Glutamatergic neuron (in vitro differentiated cells): Measurements from ENCODE around the gene RALGAPA2. TPM values are rescaled to one million over a fixed set of nuclear protein-coding genes. Genes with fewer than 3 reads are reported as not detected.

ENCODE experiments used
- DNase-seq: peaks from one replicate; pipeline ENCODE4 v3.0.0; 2022
- H3K27ac Mint-ChIP-seq: one replicate; pipeline ENCODE4 v1.8.0; 2020; ENCODE audit warnings: mild to moderate bottlenecking, mixed read lengths, inconsistent platforms; ENCODE audit not compliant: unreplicated experiment
- H3K27me3 Mint-ChIP-seq: one replicate; pipeline ENCODE4 v1.8.0; 2020; ENCODE audit warnings: mild to moderate bottlenecking, moderate library complexity, mixed read lengths, inconsistent platforms; ENCODE audit not compliant: unreplicated experiment
- H3K36me3 Mint-ChIP-seq: one replicate; pipeline ENCODE4 v1.8.0; 2020; ENCODE audit warnings: mild to moderate bottlenecking, mixed read lengths, inconsistent platforms; ENCODE audit not compliant: unreplicated experiment
- H3K4me1 Mint-ChIP-seq: one replicate; pipeline ENCODE4 v1.8.0; 2020; ENCODE audit warnings: mild to moderate bottlenecking, low read depth, mixed read lengths, inconsistent platforms; ENCODE audit not compliant: unreplicated experiment
- H3K4me3 Mint-ChIP-seq: one replicate; pipeline ENCODE4 v1.8.0; 2020; ENCODE audit warnings: mild to moderate bottlenecking, mixed read lengths, inconsistent platforms; ENCODE audit not compliant: unreplicated experiment
- H3K9me3 Mint-ChIP-seq: one replicate; pipeline ENCODE4 v1.8.0; 2020; ENCODE audit warnings: mild to moderate bottlenecking, moderate library complexity, mixed read lengths, inconsistent platforms; ENCODE audit not compliant: unreplicated experiment
- CTCF ChIP-seq: fragments of 200-600 bp; sonication (generic); IDR thresholded peaks from one replicate; pipeline ENCODE4 v1.5.0; 2021; ENCODE audit not compliant: partially characterized antibody, unreplicated experiment
- total RNA-seq: library from RNA; stranded (reverse); fragmentation: NEBNext Ultra II Directional; extraction: Animal tissue kit (Norgen Biotek cat#: 25700); gene quantifications from one replicate; pipeline ENCODE4 v1.2.1, GENCODE V29; 2021; ENCODE audit not compliant: unreplicated experiment

RALGAPA2 gene
- total RNA-seq, 1 donor from 2014 or later: 60.9 TPM

GRCh38 chr20:20604907-20605306 is 107.5 kb downstream of the RALGAPA2 start:
- no peaks in the 10 kb centered on the region for H3K36me3 Mint-ChIP-seq
- peaks cover 20% of the 10 kb centered on the region for H3K4me1 Mint-ChIP-seq
- peaks cover 2% of the 10 kb centered on the region for H3K9me3 Mint-ChIP-seq
- no peaks in the 10 kb centered on the region for H3K27me3 Mint-ChIP-seq
- no peak for TF ChIP-seq CTCF
- no peak overlapping the region for H3K27ac Mint-ChIP-seq
- DNase-seq: no peak
- H3K4me3 Mint-ChIP-seq: no peak overlapping the region

- Mint-ChIP-seq H3K4me1 (peaks cover 18% of the 10 kb centered on the region), H3K9me3 (peaks cover 2% of the 10 kb centered on the region), H3K27me3 (no peaks in the 10 kb centered on the region), H3K27ac (no peak overlapping the region), H3K4me3 (no peak overlapping the region), H3K36me3 (no peaks in the 10 kb centered on the region)
- no peak for DNase-seq
- TF ChIP-seq CTCF: no peak
These were observed 108.1 kb downstream of the RALGAPA2 start for GRCh38 chr20:20604357-20604756.

- Mint-ChIP-seq H3K4me1 (peaks cover 11% of the 10 kb centered on the region), H3K4me3 (no peak overlapping the region), H3K27ac (no peak overlapping the region), H3K36me3 (no peaks in the 10 kb centered on the region), H3K9me3 (no peaks in the 10 kb centered on the region), H3K27me3 (no peaks in the 10 kb centered on the region)
- no peak for DNase-seq
- TF ChIP-seq CTCF: no peak
These were observed 109.0 kb downstream of the RALGAPA2 start for GRCh38 chr20:20603339-20603990.

- peaks cover 8% of the 10 kb centered on the region for H3K9me3 Mint-ChIP-seq
- H3K4me1 Mint-ChIP-seq: peaks cover 21% of the 10 kb centered on the region
- no peak for TF ChIP-seq CTCF
- H3K27ac Mint-ChIP-seq: no peak overlapping the region
- peaks cover 4% of the 10 kb centered on the region for H3K27me3 Mint-ChIP-seq
- DNase-seq: no peak
- H3K4me3 Mint-ChIP-seq: no peak overlapping the region
- H3K36me3 Mint-ChIP-seq: peaks cover 4% of the 10 kb centered on the region
These were observed 114.5 kb downstream of the RALGAPA2 start for GRCh38 chr20:20597966-20598365.

- Mint-ChIP-seq H3K9me3 (peaks cover 13% of the 10 kb centered on the region), H3K27ac (peak overlapping the region; percentile 83), H3K27me3 (peaks cover 7% of the 10 kb centered on the region), H3K4me3 (no peak overlapping the region), H3K4me1 (peaks cover 40% of the 10 kb centered on the region), H3K36me3 (peaks cover 4% of the 10 kb centered on the region)
- TF ChIP-seq CTCF: no peak
- DNase-seq: no peak
These were observed 118.3 kb downstream of the RALGAPA2 start for GRCh38 chr20:20594171-20594530.
